ENCODE results near the gene ITGB1. TPM values are rescaled to one million over a fixed set of nuclear protein-coding genes. Genes with fewer than 3 reads are reported as not detected.

Gene ITGB1
- total and polyA plus RNA-seq, 2 of the 8 experiments (the other 6 are each of a cell fraction or from before 2014, with no cell fraction given): 82.7 to 321 TPM

- TF ChIP-seq TCF12 (IDR thresholded peaks at IDR 0.05; ENCODE audit: low read depth, low read length) (no peak), MAX (IDR thresholded peaks at IDR 0.05) (peak; percentile 62), KDM1A (IDR thresholded peaks at IDR 0.05; ENCODE audit: borderline replicate concordance, low read length) (no peak), KDM4A (IDR thresholded peaks at IDR 0.05; ENCODE audit: low read depth, low read length, severe bottlenecking) (no peak), RAD21 (IDR thresholded peaks at IDR 0.05 in 1 of 2, conservative IDR thresholded peaks at IDR 0.05 in 1 of 2; ENCODE audit: low read depth in 2 of 2, low read length in 2 of 2) (peak; percentile 53 to 60), RFX5 (IDR thresholded peaks at IDR 0.05; ENCODE audit: borderline replicate concordance, low read depth, low read length) (no peak), BRCA1 (IDR thresholded peaks at IDR 0.05; ENCODE audit: low read depth, low read length) (no peak), TAF7 (optimal IDR thresholded peaks at IDR 0.05; ENCODE audit: borderline replicate concordance, low read depth, low read length) (no peak), SIX5 (IDR thresholded peaks at IDR 0.05; ENCODE audit: low read depth, low read length) (no peak), CTCF (IDR thresholded peaks at IDR 0.05; ENCODE audit: control extremely low read depth in 1 of 3, insufficient read depth in 1 of 3, low read depth in 1 of 3, low read length in 3 of 3) (peak; percentile 50 to 87 (median 83)), GABPA (IDR thresholded peaks at IDR 0.05; ENCODE audit: borderline replicate concordance, insufficient read depth, low read length) (no peak), SIRT6 (IDR thresholded peaks at IDR 0.05; ENCODE audit: low read length) (no peak), HDAC6 (IDR thresholded peaks at IDR 0.05; ENCODE audit: low read depth, low read length) (no peak), BCL11A (IDR thresholded peaks at IDR 0.05; ENCODE audit: low read depth in 2 of 2, low read length in 2 of 2) (no peak), CTBP2 (IDR thresholded peaks at IDR 0.05; ENCODE audit: borderline replicate concordance, insufficient read depth, insufficient read length, low read length) (no peak), ZNF274 (IDR thresholded peaks at IDR 0.05; ENCODE audit: borderline replicate concordance, extremely low read depth, low read length) (no peak), FOSL1 (IDR thresholded peaks at IDR 0.05; ENCODE audit: insufficient read depth, low read depth, low read length) (no peak), SRF (IDR thresholded peaks at IDR 0.05; ENCODE audit: low read depth, low read length) (no peak), RNF2 (IDR thresholded peaks at IDR 0.05; ENCODE audit: borderline replicate concordance, low read depth, low read length, missing control alignments, poor library complexity, severe bottlenecking) (no peak), SP2 (IDR thresholded peaks at IDR 0.05; ENCODE audit: low read length) (no peak), SIN3A (conservative IDR thresholded peaks at IDR 0.05 in 1 of 2, IDR thresholded peaks at IDR 0.05 in 1 of 2; ENCODE audit: low read depth in 1 of 2, low read length in 2 of 2) (no peak), RBBP5 (IDR thresholded peaks at IDR 0.05; ENCODE audit: borderline replicate concordance, low read depth, low read length) (no peak)
These were observed 64.6 kb downstream of the ITGB1 start (continued) for GRCh38 chr10:32893434-32893833.

Measured in H1 (cell line).